A549 (cell line): ENCODE data around the gene TAF9B.

Source experiments
- CTCF ChIP-seq: fragments of >200 bp; sonication (Bioruptor Twin); formaldehyde crosslinking; IDR thresholded peaks from 3 replicates; pipeline ENCODE4 v1.5.1; 2016
- RARB ChIP-seq: fragments of 250-450 bp; sonication (Bioruptor Pico); IDR thresholded peaks from 2 replicates; pipeline ENCODE4 v1.8.0; 2021; ENCODE audit warnings: mild to moderate bottlenecking, moderate library complexity
- USF2 ChIP-seq: fragments of 450-650 bp; IDR thresholded peaks from 2 replicates; pipeline ENCODE4 v1.6.1; 2014; ENCODE audit warnings: antibody characterized with exemption

GRCh38 chrX:78116766-78117165, 22.7 kb downstream of the TAF9B start:
- TF ChIP-seq RARB (CRISPR knock-in tag) (no peak), USF2 (no peak), CTCF (no peak)
